Stimulated activated CD8-positive, alpha-beta memory T cell treated with anti-CD3 and anti-CD28 coated beads, Interleukin-15, amount 100 ng/mL, for 24 hours (primary cell): Measurements from ENCODE around the gene NDUFAF7.
"Not testable (repeated sequence)": the region's sequence is repeated elsewhere in the genome, so short reads cannot be mapped to it uniquely, and the experiment has no call there.

Experiments
- DNase-seq: peaks from one replicate; pipeline ENCODE4 v3.0.0-alpha.2; 2020; ENCODE audit warnings: low read depth

Gene NDUFAF7

GRCh38 chr2:37219046-37219445 is 12.4 kb upstream of the NDUFAF7 start:
- no peak for DNase-seq

GRCh38 chr2:37223131-37223530 is 8.3 kb upstream of the NDUFAF7 start:
- DNase-seq = no peak

GRCh38 chr2:37224063-37224462 is 7.4 kb upstream of the NDUFAF7 start:
- DNase-seq = no peak

GRCh38 chr2:37225129-37225528 is 6.3 kb upstream of the NDUFAF7 start:
- not testable (repeated sequence) for DNase-seq

- DNase-seq = no peak
Measured at GRCh38 chr2:37226863-37227262, 4.6 kb upstream of the NDUFAF7 start.

GRCh38 chr2:37228788-37229187 is 2.7 kb upstream of the NDUFAF7 start:
- DNase-seq = no peak

- DNase-seq = no peak
Measured at GRCh38 chr2:37230581-37230980, 877 bp upstream of the NDUFAF7 start.

GRCh38 chr2:37232131-37232933 is 874 bp downstream of the NDUFAF7 start:
- no peak for DNase-seq

GRCh38 chr2:37243435-37243834 is 12.0 kb downstream of the NDUFAF7 start:
- DNase-seq = no peak

- no peak for DNase-seq
Measured at GRCh38 chr2:37244017-37244416, 12.6 kb downstream of the NDUFAF7 start.

- DNase-seq = no peak
Measured at GRCh38 chr2:37244755-37245154, 13.3 kb downstream of the NDUFAF7 start.

GRCh38 chr2:37246205-37246604 is 14.7 kb downstream of the NDUFAF7 start:
- DNase-seq = no peak

- no peak for DNase-seq
Measured at GRCh38 chr2:37250869-37251740, 19.6 kb downstream of the NDUFAF7 start.

- no peak for DNase-seq
Measured at GRCh38 chr2:37262522-37262921, 31.1 kb downstream of the NDUFAF7 start.

GRCh38 chr2:37263839-37264238 is 32.4 kb downstream of the NDUFAF7 start:
- DNase-seq = no peak

- no peak for DNase-seq
Measured at GRCh38 chr2:37267685-37268084, 36.2 kb downstream of the NDUFAF7 start.

- DNase-seq = no peak
Measured at GRCh38 chr2:37268111-37268510, 36.7 kb downstream of the NDUFAF7 start.

GRCh38 chr2:37271376-37272067 is 40.1 kb downstream of the NDUFAF7 start:
- no peak for DNase-seq

GRCh38 chr2:37274359-37274965 is 43.0 kb downstream of the NDUFAF7 start:
- no peak for DNase-seq

- DNase-seq = no peak
Measured at GRCh38 chr2:37276291-37276690, 44.8 kb downstream of the NDUFAF7 start.

- DNase-seq = no peak
Measured at GRCh38 chr2:37281916-37282315, 50.5 kb downstream of the NDUFAF7 start.

- DNase-seq = no peak
Measured at GRCh38 chr2:37282746-37283145, 51.3 kb downstream of the NDUFAF7 start.
